ENCODE data around the gene AKAP6. TPM values are rescaled to one million over a fixed set of nuclear protein-coding genes. Genes with fewer than 3 reads are reported as not detected.

AKAP6 gene
- total RNA-seq, 4 donors from 2014 or later: 4.1 to 34.4 (median 15.3) TPM

GRCh38 chr14:32756775-32757174 is 427.7 kb downstream of the AKAP6 start:
- Histone ChIP-seq H3K4me1 (no peaks in the 10 kb centered on the region), H3K9me3 (no peaks in the 10 kb centered on the region), H3K27me3 (no peaks in the 10 kb centered on the region), H3K36me3 (no peaks in the 10 kb centered on the region), H3K4me3 (no peak overlapping the region), H3K27ac (no peak overlapping the region)
- TF ChIP-seq CTCF (IDR thresholded peaks at IDR 0.05) (no peak), POLR2A (IDR thresholded peaks at IDR 0.05) (no peak)
- no peak for DNase-seq
- intact Hi-C loops (cut with DNase I; ENCODE audit: low total_unique reads): no loop called here

GRCh38 chr14:32757568-32757967 is 428.5 kb downstream of the AKAP6 start:
- Histone ChIP-seq H3K4me3 (no peak overlapping the region), H3K36me3 (no peaks in the 10 kb centered on the region), H3K4me1 (no peaks in the 10 kb centered on the region), H3K27ac (no peak overlapping the region), H3K9me3 (no peaks in the 10 kb centered on the region), H3K27me3 (no peaks in the 10 kb centered on the region)
- TF ChIP-seq CTCF (IDR thresholded peaks at IDR 0.05) (no peak), POLR2A (IDR thresholded peaks at IDR 0.05) (no peak)
- no peak for DNase-seq
- intact Hi-C loops (cut with DNase I; ENCODE audit: low total_unique reads): no loop called here

GRCh38 chr14:32761381-32761968 is 432.4 kb downstream of the AKAP6 start:
- no peaks in the 10 kb centered on the region for H3K9me3 ChIP-seq
- H3K27ac ChIP-seq: no peak overlapping the region
- intact Hi-C loops (cut with DNase I; ENCODE audit: low total_unique reads): no loop called here
- no peak for DNase-seq
- H3K4me1 ChIP-seq: no peaks in the 10 kb centered on the region
- no peak overlapping the region for H3K4me3 ChIP-seq
- TF ChIP-seq CTCF (IDR thresholded peaks at IDR 0.05): no peak
- no peak for TF ChIP-seq POLR2A (IDR thresholded peaks at IDR 0.05)
- H3K36me3 ChIP-seq: no peaks in the 10 kb centered on the region
- no peaks in the 10 kb centered on the region for H3K27me3 ChIP-seq

- Histone ChIP-seq H3K36me3 (no peaks in the 10 kb centered on the region), H3K4me3 (no peak overlapping the region), H3K27me3 (no peaks in the 10 kb centered on the region), H3K27ac (no peak overlapping the region), H3K4me1 (no peaks in the 10 kb centered on the region), H3K9me3 (no peaks in the 10 kb centered on the region)
- TF ChIP-seq CTCF (IDR thresholded peaks at IDR 0.05) (no peak), POLR2A (IDR thresholded peaks at IDR 0.05) (no peak)
- DNase-seq: no peak
- intact Hi-C loops (cut with DNase I; ENCODE audit: low total_unique reads): no loop called here
Measured at GRCh38 chr14:32762886-32763285, 433.8 kb downstream of the AKAP6 start.

GRCh38 chr14:32763673-32764072 is 434.6 kb downstream of the AKAP6 start:
- no peak for DNase-seq
- H3K4me1 ChIP-seq: no peaks in the 10 kb centered on the region
- intact Hi-C loops (cut with DNase I; ENCODE audit: low total_unique reads): no loop called here
- no peaks in the 10 kb centered on the region for H3K9me3 ChIP-seq
- no peaks in the 10 kb centered on the region for H3K36me3 ChIP-seq
- H3K4me3 ChIP-seq: no peak overlapping the region
- no peaks in the 10 kb centered on the region for H3K27me3 ChIP-seq
- H3K27ac ChIP-seq: no peak overlapping the region
- TF ChIP-seq POLR2A (IDR thresholded peaks at IDR 0.05) (no peak), CTCF (IDR thresholded peaks at IDR 0.05) (no peak)
